NCI-H1417 treated with DMSO at 0.1 percent for 48 hours (cell line): ENCODE results near the gene RNF112.
"Not testable (repeated sequence)": the region's sequence is repeated elsewhere in the genome, so short reads cannot be mapped to it uniquely, and the experiment has no call there.

Experiments used
- DNase-seq: peaks from one replicate; lab custom pipeline; 2025; lab: John Stamatoyannopoulos, UW

The RNF112 gene

DNA sequence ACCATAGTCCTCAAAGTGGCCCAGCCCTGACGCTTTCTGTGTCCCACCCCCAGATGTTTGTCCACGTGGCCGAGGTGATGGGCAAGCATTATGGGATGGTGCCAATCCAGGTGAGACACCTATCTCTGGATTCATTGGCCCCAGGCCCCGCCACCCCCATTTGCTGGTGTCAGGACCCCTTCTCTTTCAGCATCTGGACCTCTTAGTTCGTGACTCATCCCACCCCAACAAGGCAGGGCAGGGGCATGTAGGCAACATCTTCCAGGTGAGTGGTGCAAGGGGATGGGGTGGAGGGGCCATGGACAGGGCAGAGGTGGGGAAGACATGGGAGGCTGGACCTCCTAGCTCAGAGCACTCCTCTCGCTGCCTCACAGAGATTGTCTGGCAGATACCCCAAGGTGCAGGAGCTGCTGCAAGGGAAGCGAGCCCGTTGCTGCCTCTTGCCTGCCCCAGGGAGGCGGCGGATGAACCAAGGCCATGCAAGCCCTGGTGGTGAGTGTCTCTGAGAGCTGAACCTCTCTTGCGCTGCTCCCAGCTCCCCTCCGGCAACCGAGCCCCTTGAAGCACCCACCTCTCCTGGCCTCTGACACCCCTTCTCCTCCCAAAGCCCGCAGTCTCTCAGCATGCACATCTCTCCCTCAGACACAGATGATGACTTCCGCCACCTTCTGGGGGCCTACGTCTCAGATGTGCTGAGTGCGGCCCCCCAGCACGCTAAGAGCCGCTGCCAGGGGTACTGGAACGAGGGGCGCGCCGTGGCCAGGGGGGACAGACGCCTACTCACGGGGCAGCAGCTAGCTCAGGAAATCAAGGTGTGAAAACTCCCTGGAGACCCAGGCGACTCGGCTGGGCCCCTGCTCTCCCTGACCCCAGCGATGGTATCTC, 3.6 kb downstream of the RNF112 start:
- no peak for DNase-seq

GRCh38 chr17:19415311-19415710, 4.3 kb downstream of the RNF112 start:
- DNase-seq, result no peak

- no peak for DNase-seq
Measured at GRCh38 chr17:19415806-19416775, 5.1 kb downstream of the RNF112 start.

DNA sequence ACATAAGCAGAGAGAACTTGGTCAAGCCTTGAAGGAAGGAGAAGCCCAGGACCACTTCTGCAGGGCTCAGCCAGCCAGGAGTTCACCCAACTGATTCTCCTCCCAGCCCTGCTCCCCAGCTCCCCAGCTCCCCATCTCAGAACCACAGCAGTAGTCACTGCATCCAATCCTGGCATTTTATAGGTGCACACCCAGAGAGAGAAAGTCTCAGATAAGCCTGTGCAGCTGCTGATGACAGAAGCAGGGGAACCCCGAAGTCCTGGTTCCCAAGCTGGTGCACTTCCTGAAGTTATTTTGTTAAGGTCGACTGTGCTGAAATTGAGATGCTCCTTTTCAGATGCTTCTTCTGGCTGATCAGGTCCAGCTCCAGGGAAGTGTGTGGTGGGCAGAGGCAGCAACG, 6.6 kb downstream of the RNF112 start:
- no peak for DNase-seq

- no peak for DNase-seq
Measured at GRCh38 chr17:19418251-19418992, 7.4 kb downstream of the RNF112 start.

- no peak for DNase-seq
Measured at GRCh38 chr17:19421219-19421618, 10.2 kb downstream of the RNF112 start.

- no peak for DNase-seq
Measured at GRCh38 chr17:19421926-19422325, 10.9 kb downstream of the RNF112 start.

GRCh38 chr17:19424934-19425868, 14.2 kb downstream of the RNF112 start:
- no peak for DNase-seq

DNA sequence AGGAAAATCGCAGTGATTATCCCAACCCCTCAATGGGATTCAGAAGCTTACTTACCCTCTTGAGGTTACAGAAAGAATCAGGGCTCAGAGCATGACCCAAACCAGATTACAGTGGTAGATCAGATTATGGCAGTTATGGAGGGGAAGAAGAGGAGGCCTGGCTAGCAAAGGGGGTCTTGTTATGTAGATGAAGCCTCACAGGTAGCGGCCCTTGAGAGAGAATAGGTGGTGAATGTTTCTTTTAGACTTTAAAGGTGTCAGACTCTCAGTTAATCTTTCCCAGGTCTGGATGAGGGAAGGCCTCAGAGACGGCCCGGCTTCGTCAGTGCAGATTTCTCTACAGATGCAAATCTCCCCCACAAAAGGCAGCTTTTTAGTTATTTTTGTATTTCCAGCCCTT, 15.6 kb downstream of the RNF112 start:
- DNase-seq, result no peak

DNA sequence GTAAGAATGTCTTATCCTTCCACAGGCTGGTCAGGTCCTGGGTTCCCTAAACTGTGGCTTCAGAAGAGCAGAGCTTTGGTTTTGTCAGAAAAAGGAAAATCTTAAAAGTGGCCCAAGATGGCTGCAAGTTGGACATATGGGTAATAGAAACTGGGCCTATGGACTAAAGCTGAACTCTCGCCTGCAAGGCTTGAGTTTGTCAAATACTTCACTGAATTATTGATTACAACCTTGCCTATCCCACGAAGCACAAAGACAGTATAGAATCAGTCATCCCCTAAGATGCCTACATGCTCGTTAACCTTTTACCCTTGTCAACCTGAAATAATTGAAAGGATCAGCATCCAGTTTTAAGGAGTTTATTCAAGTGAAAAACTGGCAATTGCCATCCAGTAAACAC, 20.7 kb downstream of the RNF112 start:
- no peak for DNase-seq

DNA sequence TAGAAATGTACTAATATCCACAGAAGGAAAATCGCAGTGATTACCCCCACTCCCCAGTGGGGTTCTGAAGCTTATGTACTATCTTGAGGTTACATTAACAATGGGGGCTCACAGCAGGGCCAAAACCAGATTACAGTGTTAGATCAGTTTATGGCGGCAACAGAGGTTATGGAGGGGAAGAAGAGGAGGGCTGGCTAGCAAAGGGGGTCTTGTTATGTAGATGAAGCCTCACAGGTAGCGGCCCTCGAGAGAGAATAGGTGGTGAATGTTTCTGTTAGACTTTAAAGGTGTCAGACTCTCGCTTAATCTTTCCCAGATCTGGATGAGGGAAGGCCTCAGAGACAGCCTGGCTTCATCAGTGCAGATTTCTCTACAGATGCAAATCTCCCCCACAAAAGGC, 22.2 kb downstream of the RNF112 start:
- DNase-seq, result no peak

DNA sequence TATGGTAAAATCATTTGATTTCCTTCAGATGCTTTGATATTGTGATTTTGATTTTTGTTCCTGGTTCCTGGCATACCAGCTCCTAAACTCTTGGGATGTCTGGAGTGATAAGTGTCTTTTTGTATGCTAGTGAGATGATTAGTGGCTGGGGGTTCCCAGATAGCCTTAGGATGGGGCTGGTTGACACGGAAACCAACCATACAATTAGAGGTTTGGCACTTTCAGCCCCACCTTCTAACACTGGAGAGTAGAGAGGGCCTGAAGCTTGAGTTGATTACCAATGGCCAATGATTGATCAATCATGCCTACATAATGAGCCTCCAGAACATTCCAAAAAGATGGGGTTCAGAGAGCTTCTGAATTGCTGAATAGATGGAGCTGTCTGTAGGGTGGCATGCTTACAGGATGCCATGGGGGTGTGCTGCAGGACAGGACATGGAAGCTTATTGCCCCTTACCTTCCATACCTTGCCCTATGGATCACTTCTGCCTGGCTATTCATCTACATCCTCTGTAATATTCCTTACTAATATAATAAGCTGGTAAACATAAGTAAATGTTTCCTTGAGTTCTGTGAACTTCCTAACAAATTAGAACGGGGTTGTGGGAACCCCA, 22.8 kb downstream of the RNF112 start:
- DNase-seq, result no peak

- DNase-seq, result no peak
Measured at GRCh38 chr17:19440421-19440820, 29.4 kb downstream of the RNF112 start.

- DNase-seq, result not testable (repeated sequence)
Measured at GRCh38 chr17:19441288-19441687, 30.3 kb downstream of the RNF112 start.

- DNase-seq, result no peak
Measured at GRCh38 chr17:19442731-19443130, 31.7 kb downstream of the RNF112 start.

- no peak for DNase-seq
Measured at GRCh38 chr17:19443148-19443547, 32.1 kb downstream of the RNF112 start.

- DNase-seq, result no peak
Measured at GRCh38 chr17:19445105-19445504, 34.1 kb downstream of the RNF112 start.

GRCh38 chr17:19446577-19446976, 35.5 kb downstream of the RNF112 start:
- DNase-seq, result not testable (repeated sequence)

- DNase-seq, result peak; percentile 50
Measured at GRCh38 chr17:19447085-19447583, 36.1 kb downstream of the RNF112 start.
